SW 1271 (cell line): ENCODE data around the gene SORL1-AS1.
"Not testable (repeated sequence)": the region's sequence is repeated elsewhere in the genome, so short reads cannot be mapped to it uniquely, and the experiment has no call there.

Source experiments
- DNase-seq, 2 experiments: peaks; one replicate each; lab custom pipeline; 2025; lab: John Stamatoyannopoulos, UW

SORL1-AS1 gene

DNA sequence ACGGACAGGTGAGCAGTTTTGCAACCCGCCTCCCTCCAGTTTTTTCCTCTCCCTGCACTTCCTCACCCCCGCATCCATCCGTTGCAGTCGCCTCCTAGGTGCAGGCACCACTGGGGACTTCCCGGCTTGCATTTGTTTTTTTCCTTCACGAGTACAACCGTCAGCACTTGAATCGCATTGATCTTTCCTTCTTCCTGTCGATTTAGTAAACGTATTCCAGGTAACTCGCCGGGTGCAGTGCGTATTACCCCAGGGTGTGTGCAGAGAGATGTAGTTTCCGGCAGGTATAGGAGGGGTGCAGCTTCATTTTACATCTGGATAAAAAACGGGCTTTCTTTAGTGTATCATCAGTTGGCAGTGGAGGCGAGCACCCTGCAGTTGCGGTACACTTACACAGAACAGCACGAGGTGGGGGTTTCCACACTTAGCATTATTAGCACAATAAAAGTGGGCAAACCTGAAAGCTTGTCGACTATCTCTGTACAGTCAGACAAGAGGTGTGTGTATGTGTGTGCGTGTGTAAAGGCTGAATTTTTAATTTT lies at the start of gene SORL1-AS1:
Gene SORL1-AS1, minus strand, starts transcription at position 359 of the 542 bp plus-strand sequence.
- DNase-seq: no peak

DNA sequence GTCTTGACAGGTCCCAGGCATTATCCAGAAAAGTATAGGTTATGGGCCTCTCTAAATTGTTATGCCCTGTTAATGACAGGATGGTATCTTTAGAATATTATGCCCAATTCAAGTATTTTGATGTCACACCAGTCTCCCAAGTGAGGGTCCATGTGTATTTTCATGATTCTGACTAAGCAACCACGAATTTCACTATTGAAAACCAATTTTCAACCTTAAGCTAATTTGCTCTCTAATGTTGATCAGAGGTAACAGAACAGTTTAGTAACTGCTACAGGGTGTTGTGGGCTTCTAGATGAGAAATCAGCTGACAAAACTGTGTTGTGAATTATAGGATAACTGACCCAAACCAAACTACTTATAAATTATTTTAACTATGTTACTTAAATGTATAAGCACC lies 48.0 kb upstream of the SORL1-AS1 start:
- no peak for DNase-seq

DNA sequence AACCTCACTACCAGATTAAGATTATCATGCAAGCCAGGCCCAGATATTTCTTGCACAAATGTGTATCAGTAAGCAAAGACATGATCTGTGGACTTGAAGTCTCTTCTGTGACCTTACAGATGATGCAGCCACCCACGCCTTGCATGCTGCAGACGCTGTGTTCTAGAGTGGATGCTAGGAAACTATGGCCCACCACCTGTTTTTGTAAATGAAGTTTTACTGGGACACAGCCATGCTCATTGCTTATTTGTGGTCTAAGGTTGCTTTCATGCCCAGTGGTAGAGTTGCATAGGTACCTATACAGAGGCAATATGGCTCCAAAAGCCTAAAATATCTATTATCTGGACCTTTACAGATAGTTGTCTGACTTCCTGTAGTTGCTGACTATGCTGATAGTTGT lies 47.5 kb upstream of the SORL1-AS1 start:
- DNase-seq: no peak

DNA sequence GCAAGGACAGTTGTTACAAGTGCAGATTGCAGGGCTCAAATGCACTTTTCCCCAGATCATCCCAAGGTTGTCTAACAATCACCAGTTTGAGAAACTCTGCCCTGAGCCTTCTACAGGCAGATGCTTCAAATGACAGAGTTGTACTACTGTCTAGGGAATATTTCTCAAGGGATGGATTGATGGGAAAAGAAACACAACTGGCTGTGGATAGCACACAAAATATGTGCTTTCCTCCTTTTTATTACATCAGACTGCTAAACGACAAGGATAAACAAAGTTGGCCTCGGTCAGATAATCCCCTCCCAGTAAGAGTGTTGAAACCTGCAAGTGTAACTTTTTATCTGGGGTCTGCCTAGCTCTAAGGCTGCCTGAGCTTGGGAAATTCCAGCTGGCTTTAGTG lies 46.6 kb upstream of the SORL1-AS1 start:
- no peak for DNase-seq

DNA sequence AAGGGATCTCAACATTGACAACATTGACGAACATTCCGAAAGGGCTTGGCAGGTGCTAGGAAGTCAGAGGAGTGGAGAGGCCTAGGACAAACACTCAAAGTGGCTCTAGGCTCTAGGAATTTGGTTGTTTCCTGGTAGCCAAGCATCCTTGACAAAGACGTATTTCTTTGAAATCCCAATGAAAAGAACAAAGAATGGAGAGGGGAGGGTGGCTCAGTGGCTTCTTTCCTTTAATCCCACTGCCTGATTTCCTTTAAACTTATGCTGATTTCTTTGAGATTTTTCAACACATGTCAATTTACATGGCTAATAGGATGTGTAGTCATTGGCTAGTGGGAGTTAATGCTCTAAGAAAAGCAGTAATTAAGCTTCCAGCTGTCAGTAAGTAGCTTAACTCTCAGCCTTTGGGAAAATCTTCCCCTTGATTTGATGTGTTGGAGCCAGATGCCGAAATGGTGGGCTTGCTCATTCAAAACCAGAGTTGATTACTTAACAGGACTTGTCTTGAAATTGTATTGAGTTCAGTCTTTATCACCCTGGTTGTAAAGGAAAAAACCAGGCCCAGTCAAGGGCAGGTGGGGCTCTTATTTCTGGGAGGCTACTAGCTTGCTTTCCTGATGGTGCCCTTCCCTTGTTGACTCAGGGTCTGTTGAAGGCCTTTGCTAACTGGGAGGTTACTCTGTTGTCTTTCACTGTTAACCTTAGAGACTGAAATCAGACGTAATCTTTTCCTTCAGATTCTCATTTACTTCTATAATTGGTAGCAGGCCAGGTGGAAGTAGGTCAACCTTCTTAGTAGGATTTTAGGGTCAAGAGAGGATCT lies 44.6 kb upstream of the SORL1-AS1 start:
- DNase-seq: no peak

DNA sequence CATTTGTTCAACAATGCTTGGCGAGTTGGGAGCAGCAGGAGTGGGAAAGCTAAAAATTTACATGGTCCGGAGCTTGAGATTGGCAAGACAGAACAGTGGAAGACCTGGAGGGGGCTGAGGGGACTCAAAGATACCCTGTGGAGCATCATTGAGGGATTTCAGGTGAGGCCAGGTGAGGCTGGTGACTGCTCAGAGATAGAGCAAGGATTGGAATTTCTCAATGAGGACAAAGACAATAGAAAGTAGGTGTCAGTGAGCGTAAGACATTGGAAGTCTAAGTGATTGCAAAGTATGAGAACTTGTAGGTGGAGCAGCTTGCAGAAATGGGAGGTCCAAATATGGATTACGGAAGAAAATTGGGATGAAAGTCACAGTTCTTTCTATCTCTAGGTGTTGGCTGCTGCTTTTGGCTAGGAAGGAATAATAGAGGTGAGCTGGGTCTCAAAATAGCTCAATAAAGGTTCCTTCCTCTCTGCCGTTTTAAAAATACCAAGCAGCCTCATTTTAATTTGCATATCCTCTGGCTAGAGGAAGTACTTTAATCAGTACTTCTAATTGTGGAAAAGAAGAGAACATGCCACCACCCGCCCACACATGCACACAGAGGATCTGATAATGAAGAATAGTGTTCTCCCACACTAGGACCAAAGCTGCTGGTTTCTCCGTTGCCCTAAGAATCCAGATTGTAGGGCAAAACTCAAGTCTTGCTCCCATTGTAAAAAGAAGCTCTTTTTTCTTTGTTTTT lies 41.8 kb upstream of the SORL1-AS1 start:
- no peak for DNase-seq

DNA sequence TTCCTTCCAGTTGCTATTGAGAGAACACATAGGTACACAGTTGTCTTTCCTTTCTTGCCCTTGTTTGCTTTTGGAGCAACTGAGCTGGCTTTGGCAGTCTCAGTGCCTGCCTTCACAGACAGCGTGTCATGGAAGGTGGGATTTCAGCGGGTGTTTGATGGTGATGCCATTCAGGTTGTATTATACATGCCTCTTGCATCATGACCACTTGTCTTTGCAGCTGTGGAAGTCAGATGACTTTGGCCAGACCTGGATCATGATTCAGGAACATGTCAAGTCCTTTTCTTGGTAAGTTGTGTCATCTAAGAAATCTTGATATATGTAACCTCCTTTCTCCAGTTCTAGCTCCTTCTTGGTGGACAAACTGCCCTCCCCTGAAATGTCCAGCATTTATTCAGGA lies 37.1 kb upstream of the SORL1-AS1 start:
- DNase-seq: no peak

DNA sequence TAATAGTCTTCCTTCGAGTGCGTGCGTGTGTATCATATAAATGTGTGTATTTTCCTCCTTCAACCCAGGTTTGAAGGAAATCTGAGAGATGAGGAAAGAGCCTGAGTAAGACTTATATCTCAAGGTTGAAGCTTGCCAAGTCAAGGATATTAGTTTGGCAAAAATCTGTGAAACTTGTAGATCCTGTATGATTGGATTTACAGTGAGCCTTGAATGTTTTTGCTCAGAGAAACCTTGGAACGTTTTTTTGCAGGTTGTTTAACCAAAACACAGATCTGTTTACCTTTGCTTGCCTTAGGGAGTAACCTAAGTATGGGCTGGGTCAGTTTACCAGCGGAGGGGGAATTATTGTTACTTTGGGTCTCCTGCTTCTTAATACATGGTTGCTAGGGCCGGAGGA lies 35.9 kb upstream of the SORL1-AS1 start:
- no peak for DNase-seq

DNA sequence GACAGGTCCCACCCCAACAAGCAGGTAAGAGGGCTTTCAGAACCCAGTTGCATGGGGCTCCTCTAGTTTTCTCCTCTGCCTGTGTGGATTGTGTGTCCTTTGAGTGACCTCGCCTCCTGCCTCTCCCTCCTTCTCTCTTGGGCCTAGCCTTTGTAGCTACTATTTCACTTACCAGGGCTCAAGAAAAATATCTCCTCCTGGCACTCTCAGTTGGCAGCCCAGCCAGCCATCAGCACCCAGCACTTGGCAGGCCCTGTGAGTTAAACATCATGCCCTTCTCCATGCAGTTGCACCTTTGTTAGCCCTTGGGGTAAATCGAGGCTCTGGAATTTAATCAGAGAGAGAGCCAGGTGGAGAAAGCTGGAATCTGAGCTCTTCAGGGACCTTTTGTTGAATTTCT lies 35.4 kb upstream of the SORL1-AS1 start:
- no peak for DNase-seq

DNA sequence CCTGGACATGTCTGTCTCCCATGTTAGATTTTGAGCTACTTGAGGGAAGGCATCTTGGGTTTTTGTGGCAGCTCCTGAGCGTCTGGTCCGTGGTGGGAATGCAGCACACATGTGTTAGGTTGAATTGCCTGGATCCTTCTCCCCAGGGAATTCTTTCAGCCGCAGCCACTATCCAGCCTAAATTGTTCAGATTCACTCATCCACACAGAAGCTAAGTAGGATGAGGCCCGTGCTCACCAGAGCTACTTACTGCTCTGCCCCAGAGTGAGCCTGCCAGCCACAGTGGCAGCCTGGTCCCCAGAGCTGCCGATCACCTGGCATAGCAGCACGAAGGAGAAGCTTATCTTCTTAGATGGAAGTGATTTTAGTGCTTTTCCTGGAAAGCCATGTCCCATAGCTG lies 34.4 kb upstream of the SORL1-AS1 start:
- DNase-seq: no peak

DNA sequence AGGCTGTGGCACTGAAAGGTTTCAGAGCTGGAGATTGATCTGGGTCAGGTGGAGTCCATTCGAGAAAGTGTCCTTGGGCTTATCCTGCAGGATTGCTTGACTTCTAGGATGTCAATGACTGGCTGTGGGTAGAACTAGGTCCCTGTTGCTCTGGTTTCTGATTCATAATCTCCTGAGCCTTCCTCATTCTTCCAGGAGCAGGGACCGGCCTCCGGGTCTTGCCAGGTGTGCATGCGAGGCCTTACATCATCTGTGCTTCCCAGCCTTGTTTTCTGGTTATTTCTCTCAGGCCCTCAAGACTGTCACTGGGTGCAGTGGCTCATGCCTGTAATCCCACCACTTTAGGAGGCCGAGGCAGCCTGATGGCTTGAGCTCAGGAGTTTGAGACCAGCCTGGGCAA lies 33.3 kb upstream of the SORL1-AS1 start:
- no peak for DNase-seq

DNA sequence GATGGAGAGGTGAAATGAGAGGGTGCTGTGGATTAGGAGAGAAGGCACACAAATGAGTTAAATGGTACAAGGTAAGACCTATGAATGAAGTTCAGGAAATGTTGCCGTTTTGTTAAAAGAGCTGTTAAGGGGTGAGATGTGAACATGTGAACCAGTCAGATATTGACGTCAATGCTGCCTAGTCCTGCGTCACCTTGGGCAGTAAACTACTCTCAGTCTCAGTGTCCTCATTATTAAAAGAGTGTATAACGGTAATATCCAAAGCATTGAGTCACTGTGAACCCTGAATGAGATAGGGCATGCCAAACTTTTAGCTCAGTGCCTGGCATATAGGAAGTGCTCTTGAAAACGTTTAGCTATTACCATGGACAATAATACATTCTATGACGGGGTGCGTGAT lies 32.4 kb upstream of the SORL1-AS1 start:
- DNase-seq: no peak

DNA sequence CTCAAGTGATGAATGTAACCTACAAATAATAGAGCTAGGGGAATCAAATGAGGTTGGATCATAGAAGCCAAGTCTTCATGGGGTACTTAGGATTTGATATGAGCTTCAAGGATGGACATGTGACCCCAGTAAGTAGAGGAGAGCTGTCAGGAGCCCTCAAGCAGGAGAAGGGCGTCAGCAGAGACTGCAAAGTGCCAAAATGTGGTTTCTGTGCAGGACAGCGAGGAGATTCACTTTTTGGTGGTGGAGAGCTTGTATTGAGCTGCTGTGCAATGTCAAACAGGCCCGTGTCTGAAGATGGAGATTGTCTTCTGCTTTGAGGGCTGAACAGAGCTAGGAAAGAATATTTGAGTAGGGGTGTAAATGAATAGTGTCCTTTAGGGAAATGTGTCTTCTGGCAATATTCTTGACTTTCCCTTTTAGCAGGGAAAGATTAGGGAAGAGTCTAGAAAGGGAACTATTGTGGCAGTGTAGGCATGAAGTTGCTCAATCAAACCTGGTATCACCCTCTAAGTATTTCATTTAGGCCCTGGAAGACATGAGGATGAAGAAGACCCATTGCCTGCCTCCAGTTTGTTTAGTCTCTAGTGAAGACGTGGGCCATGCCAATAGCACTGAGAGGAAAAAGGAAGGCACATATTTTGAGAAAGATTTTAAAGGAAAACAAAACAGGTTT lies 31.2 kb upstream of the SORL1-AS1 start:
- DNase-seq: no peak

DNA sequence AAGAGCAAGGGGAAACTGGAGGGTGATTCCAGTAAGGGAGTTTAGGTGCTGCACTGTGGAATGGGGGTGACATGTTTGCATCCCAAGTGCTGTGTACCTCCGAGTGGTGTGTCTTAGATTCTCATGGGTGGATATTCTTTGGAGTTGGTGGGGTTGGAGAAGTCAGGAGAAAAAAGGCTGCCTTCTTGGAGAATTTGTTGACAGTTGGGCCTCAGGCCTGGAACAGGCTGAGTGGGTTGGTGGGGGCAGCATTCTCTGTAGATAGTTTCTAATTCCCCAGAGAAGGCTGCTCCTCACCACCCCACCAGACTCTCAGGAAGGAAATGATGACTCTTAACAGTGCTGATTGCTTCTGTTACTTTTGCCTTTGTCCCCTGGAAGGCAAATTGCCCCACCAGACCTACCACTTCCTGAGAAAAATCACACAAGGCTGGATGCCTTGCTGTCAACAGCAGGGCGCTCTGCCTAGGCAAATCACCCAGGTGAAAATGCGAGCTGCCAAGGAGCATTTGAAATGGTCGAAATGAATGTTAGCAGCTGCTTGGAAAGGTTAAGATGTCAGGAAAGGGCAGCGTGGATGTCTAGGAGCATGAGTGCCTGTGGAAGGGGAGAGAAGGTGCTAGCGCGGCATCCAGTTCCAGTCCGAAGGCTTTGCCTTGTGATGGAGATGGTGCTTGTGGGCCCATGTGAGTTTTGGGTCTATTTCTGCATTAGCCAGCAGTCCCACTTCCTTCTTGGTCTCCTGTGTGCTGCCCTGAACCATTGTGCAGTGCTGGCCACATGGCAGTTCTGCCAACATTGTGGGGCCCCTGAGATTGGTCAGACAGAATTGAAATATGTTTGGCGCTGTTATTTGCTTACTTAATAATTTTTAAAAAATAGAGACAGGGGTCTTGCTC lies 29.7 kb upstream of the SORL1-AS1 start:
- DNase-seq: no peak

DNA sequence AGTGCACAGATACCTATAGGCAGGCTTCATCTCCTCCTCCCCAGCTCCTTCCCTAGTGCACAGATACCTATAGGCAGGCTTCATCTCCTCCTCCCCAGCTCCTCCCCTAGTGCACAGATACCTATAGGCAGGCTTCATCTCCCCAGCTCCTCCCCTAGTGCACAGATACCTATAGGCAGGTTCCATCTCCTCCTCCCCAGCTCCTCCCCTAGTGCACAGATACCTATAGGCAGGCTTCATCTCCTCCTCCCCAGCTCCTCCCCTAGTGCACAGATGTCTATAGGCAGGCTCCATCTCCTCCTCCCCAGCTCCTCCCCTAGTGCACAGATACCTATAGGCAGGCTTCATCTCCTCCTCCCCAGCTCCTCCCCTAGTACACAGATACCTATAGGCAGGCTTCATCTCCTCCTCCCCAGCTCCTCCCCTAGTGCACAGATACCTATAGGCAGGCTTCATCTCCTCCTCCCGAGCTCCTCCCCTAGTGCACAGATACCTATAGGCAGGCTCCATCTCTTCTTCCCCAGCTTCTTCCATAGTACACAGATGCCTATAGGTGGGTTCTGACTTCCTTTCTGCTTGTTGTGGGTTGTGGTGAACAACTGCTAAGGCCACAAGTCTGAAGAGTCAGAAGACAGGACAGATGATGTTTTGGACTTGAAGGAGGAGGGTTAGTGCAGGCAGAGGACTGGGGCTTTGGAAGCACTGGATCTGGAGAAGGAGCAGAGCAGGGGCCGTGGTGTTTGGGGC lies 28.9 kb upstream of the SORL1-AS1 start:
- not testable (repeated sequence) for DNase-seq

DNA sequence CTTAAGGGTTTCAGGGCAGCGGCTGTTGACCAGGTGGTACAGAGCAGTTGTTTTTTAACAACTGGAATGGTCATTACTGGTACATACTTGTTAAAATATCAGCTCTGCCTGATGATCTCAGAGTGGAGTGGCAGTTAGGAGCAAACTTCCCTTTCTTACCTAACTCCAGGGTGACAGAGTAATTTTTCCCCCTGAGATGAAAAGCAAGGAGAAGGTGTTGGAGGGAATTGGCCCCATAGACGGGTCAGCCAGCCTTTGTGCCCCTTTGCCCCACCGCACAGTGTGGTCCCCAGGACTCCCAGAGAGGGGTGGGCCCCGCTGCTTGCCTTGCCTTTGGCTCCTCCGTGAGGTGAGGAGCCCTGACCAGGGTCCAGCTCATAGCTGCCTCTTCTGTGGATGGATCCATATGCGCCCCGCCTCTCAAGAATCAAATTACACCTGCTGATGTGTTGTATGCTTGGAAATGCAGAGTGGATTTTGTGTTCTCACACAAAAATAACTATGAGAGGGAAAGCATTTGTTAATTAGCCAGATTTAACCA lies 27.0 kb upstream of the SORL1-AS1 start:
- no peak for DNase-seq

DNA sequence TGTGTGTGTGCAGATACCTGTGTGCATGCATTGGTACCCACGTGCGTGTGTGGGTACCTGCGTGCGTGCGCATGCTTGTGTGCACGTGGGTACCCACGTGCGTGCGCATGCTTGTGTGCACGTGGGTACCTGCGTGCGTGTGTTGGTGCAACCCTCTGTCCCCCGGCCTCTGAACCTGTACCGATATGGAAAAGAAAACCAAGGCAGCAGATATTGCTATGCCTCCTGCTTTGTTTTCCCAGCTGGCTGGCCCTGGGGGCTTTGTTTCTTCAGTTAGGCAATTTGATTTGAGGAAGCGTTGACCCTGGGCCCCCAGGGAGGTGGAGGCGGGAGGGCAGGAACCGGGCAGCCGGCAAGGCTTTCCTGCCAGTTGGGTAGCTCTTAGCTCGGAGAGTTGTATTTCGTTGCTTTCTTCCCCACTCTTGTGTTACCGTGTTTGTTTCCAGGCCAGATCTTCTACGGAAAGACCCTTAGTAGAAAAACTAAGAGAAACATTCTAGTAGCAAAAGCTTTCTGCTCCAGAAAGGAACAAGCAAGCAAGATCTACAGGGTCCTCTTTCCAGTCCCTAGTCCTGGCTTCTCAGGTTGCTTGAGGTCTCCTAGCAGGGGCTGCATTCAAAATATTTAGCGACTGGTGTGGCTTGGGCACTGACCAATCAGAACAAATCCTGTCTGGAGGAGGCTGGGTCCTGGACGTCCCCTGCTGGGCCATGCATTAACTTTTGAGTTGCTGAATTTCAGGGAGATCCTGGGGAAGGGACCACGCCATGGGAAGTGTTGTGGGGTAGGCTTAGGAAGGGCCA lies 26.3 kb upstream of the SORL1-AS1 start:
- no peak for DNase-seq

DNA sequence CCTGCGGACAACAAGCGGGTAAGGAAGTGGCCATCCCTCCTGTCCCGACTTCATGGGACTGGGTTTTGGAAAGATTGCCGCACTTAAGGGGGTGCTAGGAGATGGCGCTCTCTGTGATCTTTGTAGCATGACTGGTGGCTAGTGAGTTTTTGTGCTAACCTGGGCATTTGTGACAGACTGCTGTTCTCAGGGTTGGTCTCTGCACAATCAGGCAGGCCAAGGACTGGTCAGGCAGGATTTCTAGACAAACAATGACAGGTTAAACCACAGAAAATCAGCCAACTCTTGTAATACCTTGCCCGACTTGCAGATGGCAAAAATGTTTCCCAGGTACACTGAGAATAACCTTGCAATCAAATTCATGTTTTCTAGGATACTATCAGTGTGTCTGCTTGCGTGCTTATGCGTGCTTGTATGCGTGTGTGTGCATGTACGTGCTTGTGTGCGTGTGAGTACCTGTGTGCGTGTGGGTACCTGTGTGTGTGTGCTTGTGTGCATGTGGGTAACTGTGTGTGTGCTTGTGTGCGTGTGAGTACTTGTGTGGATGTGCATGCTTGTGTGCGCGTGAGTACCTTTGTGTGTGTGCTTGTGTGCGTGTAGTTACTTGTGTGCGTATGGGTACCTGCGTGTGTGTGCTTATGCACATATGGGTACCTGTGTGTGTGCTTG lies 25.6 kb upstream of the SORL1-AS1 start:
- no peak for DNase-seq

DNA sequence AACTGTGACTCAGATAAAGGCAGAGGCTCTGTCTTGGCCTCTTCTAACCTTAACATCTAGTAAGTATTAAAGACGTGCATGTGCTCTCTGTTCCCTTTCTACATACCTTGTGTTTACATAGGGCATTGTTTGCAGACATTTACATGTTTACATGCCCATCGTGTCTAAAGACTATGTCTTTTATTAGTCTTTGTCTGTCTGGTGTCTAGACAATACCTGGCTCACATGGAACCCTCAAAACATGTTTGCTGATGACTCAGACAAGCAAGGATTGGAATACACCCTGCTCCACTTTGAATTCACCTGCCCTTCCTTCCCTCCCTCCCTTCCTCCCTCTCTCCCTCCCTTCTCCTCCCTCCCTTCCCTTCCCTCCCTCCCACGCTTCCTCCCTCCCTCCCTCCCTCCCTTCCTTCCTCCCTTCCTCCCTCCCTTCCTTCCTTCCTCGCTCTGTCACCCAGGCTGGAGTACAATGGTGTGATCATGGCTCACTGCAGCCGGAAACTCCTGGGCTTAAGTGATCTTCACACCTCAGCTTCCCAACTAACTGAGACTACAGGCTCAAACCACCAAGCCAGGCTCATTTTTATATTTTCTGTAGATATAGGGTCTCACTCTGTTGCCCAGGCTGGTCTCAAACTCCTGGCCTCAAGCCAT lies 23.7 kb upstream of the SORL1-AS1 start:
- DNase-seq: no peak
